Gastroesophageal sphincter (tissue), 3 donors: ENCODE measurements around the gene CCNG2.

Experiments used
- EP300 ChIP-seq: sonication (generic); formaldehyde crosslinking; IDR thresholded peaks from one replicate; pipeline ENCODE4 v1.6.1; 2017; ENCODE audit warnings: antibody characterized with exemption, mild to moderate bottlenecking
- POLR2A ChIP-seq, 2 donors: fragments of 450-650 bp; IDR thresholded peaks; one replicate each; pipeline ENCODE4 v1.6.1; 2017; ENCODE audit warnings: antibody characterized with exemption in 2 of 2, mild to moderate bottlenecking in 2 of 2, moderate library complexity in 1 of 2
- POLR2AphosphoS5 ChIP-seq: sonication (generic); formaldehyde crosslinking; IDR thresholded peaks from one replicate; pipeline ENCODE4 v1.6.1; 2017; ENCODE audit warnings: antibody characterized with exemption
- TF ChIP-seq, protein P1 (sequence below), 4 experiments: fragments of 200-600 bp in 2 of 4; fragments of 450-650 bp in 2 of 4; sonication (generic) in 1 of 4; IDR thresholded peaks; one replicate each; pipeline ENCODE4 v1.5.1; 2017 to 2019; ENCODE audit warnings: antibody characterized with exemption in 4 of 4, mild to moderate bottlenecking in 2 of 4, moderate library complexity in 2 of 4

DNA sequence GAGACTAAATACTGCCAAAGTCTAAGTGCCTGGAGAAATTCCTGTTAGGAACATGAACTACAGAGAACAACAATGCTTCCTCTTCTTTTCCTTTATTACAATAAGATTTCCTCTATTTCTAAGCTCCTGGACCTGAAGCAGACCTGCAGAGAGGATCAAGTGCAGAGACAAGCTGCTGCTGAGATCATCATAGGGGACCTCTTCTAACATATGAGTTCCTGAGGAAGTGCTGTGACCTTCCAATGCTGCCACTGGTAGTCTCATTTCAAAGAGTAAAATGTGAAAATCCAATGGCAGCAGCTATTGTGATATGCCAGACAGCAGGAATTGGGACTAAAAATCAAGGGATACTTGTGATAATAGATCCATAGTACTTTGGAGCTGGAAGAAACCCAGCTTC is 28.0 kb downstream of the CCNG2 start:
- TF ChIP-seq POLR2AphosphoS5 (no peak), EP300 (no peak), POLR2A (IDR thresholded peaks at IDR 0.05) (no peak)
- TF ChIP-seq, protein P1, sequence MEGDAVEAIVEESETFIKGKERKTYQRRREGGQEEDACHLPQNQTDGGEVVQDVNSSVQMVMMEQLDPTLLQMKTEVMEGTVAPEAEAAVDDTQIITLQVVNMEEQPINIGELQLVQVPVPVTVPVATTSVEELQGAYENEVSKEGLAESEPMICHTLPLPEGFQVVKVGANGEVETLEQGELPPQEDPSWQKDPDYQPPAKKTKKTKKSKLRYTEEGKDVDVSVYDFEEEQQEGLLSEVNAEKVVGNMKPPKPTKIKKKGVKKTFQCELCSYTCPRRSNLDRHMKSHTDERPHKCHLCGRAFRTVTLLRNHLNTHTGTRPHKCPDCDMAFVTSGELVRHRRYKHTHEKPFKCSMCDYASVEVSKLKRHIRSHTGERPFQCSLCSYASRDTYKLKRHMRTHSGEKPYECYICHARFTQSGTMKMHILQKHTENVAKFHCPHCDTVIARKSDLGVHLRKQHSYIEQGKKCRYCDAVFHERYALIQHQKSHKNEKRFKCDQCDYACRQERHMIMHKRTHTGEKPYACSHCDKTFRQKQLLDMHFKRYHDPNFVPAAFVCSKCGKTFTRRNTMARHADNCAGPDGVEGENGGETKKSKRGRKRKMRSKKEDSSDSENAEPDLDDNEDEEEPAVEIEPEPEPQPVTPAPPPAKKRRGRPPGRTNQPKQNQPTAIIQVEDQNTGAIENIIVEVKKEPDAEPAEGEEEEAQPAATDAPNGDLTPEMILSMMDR (IDR thresholded peaks at IDR 0.05) = no peak
